ENCODE results near the gene DGKB. TPM values are rescaled to one million over a fixed set of nuclear protein-coding genes. Genes with fewer than 3 reads are reported as not detected.

Gene DGKB
- total RNA-seq, 1 donor from 2014 or later, result 0.30 TPM

DNA sequence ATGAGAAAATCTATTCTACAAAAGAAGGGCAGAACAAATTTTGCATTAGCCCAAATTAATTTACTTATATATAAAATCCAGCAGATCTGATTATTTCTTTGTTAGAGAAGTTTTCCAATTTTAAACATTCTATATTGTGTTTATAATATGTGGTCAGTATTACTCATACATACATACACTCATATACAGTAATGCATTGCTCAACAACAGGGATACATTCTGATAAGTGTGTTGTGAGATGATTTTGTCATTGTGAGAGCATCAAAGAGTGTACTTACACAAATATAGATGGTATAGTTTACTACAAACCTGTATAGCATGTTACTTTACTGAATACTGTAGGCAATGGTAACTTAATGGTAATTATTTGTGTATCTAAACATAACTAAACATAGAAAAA, 673.5 kb downstream of the DGKB start:
- TF ChIP-seq, protein P1, sequence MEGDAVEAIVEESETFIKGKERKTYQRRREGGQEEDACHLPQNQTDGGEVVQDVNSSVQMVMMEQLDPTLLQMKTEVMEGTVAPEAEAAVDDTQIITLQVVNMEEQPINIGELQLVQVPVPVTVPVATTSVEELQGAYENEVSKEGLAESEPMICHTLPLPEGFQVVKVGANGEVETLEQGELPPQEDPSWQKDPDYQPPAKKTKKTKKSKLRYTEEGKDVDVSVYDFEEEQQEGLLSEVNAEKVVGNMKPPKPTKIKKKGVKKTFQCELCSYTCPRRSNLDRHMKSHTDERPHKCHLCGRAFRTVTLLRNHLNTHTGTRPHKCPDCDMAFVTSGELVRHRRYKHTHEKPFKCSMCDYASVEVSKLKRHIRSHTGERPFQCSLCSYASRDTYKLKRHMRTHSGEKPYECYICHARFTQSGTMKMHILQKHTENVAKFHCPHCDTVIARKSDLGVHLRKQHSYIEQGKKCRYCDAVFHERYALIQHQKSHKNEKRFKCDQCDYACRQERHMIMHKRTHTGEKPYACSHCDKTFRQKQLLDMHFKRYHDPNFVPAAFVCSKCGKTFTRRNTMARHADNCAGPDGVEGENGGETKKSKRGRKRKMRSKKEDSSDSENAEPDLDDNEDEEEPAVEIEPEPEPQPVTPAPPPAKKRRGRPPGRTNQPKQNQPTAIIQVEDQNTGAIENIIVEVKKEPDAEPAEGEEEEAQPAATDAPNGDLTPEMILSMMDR (IDR thresholded peaks at IDR 0.05; ENCODE audit: borderline replicate concordance), result no peak
- no peak for DNase-seq
- Histone ChIP-seq H3K36me3 (no peaks in the 10 kb centered on the region), H3K27me3 (ENCODE audit: low read depth) (no peaks in the 10 kb centered on the region), H3K9me3 (replicated peaks) (no peaks in the 10 kb centered on the region), H3K27ac (replicated peaks) (no peak overlapping the region), H3K4me1 (peaks cover 3% of the 10 kb centered on the region), H3K4me3 (no peak overlapping the region)
- intact Hi-C loops (cut with micrococcal nuclease), result no loop called here

DNA sequence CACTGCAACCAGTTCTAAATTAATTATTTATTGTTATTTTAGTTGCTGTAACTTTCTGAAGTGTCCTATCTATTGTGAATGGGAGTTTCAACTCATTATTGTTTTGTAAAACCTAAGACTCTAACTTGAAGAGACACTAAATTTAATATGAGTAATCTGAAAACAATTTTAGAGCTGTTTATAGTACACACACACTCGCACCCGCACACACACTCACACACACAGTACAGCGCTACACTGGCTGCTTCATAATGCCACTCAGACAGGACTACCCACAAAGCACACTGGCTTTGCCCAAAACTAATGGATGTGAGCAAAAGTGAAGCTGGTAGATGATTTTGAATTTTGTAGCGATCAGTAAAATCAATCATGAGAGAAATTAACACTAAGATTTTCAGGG, 674.2 kb downstream of the DGKB start:
- no peaks in the 10 kb centered on the region for H3K36me3 ChIP-seq
- peaks cover 3% of the 10 kb centered on the region for H3K4me1 ChIP-seq
- H3K9me3 ChIP-seq (replicated peaks), result no peaks in the 10 kb centered on the region
- no peak overlapping the region for H3K27ac ChIP-seq (replicated peaks)
- H3K27me3 ChIP-seq (ENCODE audit: low read depth), result no peaks in the 10 kb centered on the region
- intact Hi-C loops (cut with micrococcal nuclease), result no loop called here
- TF ChIP-seq, protein P1 (IDR thresholded peaks at IDR 0.05; ENCODE audit: borderline replicate concordance), result no peak
- DNase-seq, result no peak
- H3K4me3 ChIP-seq, result no peak overlapping the region

DNA sequence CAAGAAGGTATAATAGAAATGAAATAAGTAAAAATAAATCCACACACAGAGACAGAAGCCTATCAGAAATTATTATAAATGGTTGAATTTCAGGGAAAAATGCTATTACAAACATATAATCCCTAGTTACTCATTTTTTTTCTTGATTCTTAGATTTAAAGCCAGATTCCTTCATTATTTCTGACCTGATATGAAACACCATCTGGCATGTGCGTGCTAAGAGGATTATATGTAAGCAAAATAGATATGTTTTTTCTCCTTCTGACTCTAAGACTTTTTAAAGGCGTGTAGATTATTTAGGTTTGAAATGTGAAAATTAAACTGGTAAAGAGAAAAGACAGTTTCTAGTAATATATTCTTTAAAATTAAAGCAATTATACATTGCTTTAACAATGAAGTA, 676.4 kb downstream of the DGKB start:
- TF ChIP-seq, protein P1 (IDR thresholded peaks at IDR 0.05; ENCODE audit: borderline replicate concordance), result no peak
- H3K27ac ChIP-seq (replicated peaks), result no peak overlapping the region
- intact Hi-C loops (cut with micrococcal nuclease), result no loop called here

DNA sequence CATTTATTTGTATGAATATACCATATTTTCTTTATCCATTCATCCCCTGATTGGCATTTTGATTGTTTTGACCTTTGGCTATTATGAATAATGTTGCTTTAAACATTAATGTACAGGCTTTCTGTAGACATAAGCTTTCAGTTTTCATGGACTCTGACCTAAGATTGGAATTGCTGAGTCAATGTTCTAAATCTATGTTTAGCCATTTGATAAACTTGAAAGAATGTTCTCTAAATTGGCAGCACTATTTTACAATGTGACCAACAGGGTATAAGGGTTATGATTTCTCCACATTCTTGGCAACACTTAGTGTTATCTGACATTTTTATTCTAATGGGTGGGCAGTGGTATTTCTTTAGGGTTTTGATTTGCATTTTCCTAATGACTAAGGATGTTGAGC, 683.4 kb downstream of the DGKB start:
- Histone ChIP-seq H3K36me3 (no peaks in the 10 kb centered on the region), H3K27ac (replicated peaks) (peak overlapping the region; percentile 64), H3K4me3 (no peak overlapping the region), H3K9me3 (replicated peaks) (peaks cover 8% of the 10 kb centered on the region), H3K4me1 (peaks cover 7% of the 10 kb centered on the region), H3K27me3 (ENCODE audit: low read depth) (no peaks in the 10 kb centered on the region)
- TF ChIP-seq, protein P1 (IDR thresholded peaks at IDR 0.05; ENCODE audit: borderline replicate concordance), result no peak
- intact Hi-C loops (cut with micrococcal nuclease), result no loop called here
- no peak for DNase-seq

More for the DNA sequence above, 676.4 kb downstream of the DGKB start:
- H3K9me3 ChIP-seq (replicated peaks), result peaks cover 2% of the 10 kb centered on the region
- no peaks in the 10 kb centered on the region for H3K36me3 ChIP-seq
- DNase-seq, result no peak
- no peaks in the 10 kb centered on the region for H3K27me3 ChIP-seq (ENCODE audit: low read depth)
- no peak overlapping the region for H3K4me3 ChIP-seq
- peaks cover 3% of the 10 kb centered on the region for H3K4me1 ChIP-seq

DNA sequence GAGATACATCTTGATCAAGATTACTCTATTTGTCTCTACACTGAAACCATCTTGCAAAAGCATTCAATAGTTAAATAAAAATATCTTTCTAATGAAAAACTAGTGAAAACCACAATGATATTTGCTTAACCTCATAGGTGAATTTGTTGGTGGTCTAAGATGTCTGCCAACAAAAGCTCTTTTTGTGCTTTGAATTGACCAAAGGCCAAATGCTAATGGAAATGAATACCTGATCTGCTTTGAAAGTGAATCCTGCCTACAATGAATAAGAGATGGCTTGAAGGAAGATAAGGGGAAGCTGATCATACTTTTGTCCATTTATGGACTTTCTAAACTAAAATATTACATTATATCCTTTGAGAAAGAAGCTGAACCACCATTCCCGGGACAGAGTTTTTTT, 684.2 kb downstream of the DGKB start:
- no peaks in the 10 kb centered on the region for H3K36me3 ChIP-seq
- H3K27ac ChIP-seq (replicated peaks), result peak overlapping the region; percentile 64
- intact Hi-C loops (cut with micrococcal nuclease), result no loop called here
- DNase-seq, result no peak
- TF ChIP-seq, protein P1 (IDR thresholded peaks at IDR 0.05; ENCODE audit: borderline replicate concordance), result no peak
- no peaks in the 10 kb centered on the region for H3K27me3 ChIP-seq (ENCODE audit: low read depth)
- peaks cover 7% of the 10 kb centered on the region for H3K4me1 ChIP-seq
- H3K4me3 ChIP-seq, result no peak overlapping the region
- peaks cover 8% of the 10 kb centered on the region for H3K9me3 ChIP-seq (replicated peaks)

Data from left ventricle myocardium inferior (tissue), 1 donor.